AG09309 (cell line): ENCODE data around the gene SULT1A1.
"Not testable (repeated sequence)": the region's sequence is repeated elsewhere in the genome, so short reads cannot be mapped to it uniquely, and the experiment has no call there.

ENCODE experiments used
- DNase-seq: peaks from one replicate; pipeline ENCODE4 v3.0.0-alpha.2; 2010; ENCODE audit warnings: low read depth
- H3K4me3 ChIP-seq: 2 replicates; pipeline ENCODE4 v1.5.1; 2011; ENCODE audit warnings: mild to moderate bottlenecking, low read depth, low read length, moderate library complexity; ENCODE audit not compliant: control insufficient read depth
- TF ChIP-seq, protein P1 (sequence below): IDR thresholded peaks from 2 replicates; pipeline ENCODE4 v1.5.1; 2011; ENCODE audit warnings: mild to moderate bottlenecking, low read depth, low read length, inconsistent platforms; ENCODE audit not compliant: insufficient read depth, control insufficient read depth; ENCODE audit errors: missing control alignments

Gene SULT1A1

DNA sequence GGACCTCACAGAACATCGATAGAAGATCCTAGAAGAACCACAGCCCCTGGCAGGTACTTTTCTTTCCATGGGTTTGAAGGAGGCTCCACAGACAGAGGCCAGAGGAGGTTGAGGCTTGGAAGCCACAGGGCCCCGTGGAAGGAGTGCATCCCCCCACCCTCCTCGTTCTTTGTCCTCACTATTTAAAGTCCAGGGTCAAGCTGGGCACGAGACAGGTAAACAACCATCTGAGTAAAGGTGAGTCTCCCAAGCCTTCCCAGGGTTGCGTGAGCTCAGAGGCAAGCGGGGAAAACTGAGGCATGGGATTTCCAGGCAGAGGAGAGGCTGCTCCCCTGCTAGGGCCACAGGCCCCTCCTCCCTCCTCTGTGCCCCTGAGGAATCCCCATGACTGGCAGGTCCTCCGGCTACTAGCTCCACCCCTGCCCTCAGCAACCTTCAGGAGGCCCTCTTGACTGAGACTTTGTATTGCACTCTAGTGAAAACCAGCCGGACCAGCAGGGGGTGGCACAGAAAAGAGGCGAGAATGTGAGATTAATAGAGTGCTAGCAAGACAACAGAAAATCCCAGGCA, 12.1 kb downstream of the SULT1A1 start:
- DNase-seq: no peak
- no peak overlapping the region for H3K4me3 ChIP-seq
- TF ChIP-seq, protein P1, sequence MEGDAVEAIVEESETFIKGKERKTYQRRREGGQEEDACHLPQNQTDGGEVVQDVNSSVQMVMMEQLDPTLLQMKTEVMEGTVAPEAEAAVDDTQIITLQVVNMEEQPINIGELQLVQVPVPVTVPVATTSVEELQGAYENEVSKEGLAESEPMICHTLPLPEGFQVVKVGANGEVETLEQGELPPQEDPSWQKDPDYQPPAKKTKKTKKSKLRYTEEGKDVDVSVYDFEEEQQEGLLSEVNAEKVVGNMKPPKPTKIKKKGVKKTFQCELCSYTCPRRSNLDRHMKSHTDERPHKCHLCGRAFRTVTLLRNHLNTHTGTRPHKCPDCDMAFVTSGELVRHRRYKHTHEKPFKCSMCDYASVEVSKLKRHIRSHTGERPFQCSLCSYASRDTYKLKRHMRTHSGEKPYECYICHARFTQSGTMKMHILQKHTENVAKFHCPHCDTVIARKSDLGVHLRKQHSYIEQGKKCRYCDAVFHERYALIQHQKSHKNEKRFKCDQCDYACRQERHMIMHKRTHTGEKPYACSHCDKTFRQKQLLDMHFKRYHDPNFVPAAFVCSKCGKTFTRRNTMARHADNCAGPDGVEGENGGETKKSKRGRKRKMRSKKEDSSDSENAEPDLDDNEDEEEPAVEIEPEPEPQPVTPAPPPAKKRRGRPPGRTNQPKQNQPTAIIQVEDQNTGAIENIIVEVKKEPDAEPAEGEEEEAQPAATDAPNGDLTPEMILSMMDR: no peak

DNA sequence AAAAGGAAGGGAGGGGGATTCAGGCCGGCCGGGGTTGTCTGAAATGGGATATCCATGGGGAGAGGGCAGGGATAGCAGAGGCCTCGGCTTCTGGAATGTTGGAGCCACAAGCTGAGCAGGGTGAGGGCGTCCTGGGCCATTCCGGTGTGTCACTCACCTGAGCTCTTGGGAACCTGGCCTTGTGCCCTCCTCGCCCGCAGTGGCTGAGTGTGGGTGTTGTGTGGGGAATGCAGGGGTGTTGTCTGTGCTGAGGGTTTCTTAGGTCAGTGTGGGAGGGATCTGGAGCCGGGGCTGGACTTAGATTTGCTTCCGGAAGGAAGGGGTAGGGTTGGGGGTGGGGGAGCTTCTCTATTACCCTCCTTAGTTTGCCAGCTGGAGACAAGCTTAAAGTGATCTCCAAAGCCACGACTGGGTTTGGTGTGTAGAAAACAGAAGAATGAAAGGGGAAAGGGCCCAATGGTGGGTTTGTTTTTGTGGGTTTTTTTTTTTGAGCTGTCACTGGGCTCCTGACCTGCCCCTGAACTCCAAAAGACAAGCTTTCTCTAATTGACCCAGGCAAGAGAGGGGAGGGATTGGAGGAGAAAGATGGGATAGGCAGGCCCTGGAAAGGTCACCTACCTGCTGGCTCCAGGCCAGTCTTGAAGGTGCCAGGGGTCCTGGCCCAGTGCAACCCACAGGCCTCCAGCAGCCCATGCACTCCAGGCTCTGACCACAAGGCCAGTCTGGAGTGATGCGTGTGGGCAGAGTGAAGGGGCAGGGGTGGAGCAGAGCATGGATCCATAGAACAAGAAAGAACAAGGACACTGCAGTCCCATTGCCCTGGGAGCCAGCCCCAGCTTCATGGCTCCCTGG, 12.8 kb downstream of the SULT1A1 start, which contains the start of gene SULT1A2:
SULT1A2 (minus strand) TSS at position 211 of the 852 bp plus-strand sequence. CDS start 1,120 bp downstream, outside the sequence.
- TF ChIP-seq, protein P1: no peak
- H3K4me3 ChIP-seq: no peak within 1 kb of the TSS
- DNase-seq: no peak

DNA sequence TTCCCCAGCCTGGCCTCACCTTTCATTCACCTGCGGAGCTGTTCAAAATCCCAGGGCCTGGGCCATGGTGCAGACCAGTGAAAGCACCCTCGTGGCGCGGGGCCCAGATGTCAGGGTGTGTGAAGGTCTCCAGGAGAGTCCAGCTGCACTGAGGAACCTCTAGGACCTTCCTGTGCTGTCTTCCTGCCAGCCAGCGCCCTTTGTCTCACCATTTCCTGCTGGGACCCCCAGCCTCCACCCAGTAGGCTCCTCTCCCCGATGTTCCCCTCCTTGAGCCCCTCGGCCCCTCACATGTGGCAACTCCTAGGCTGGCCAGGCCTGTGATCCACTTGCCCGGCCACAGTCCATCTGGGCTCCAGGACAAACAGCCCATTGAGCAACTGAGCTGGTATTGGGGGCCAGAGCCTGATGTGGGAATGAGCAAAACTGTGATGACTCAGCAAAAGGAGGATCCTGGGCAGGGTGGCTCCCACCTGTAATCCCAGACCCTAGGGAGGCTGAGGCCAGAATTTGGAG, 13.7 kb downstream of the SULT1A1 start:
- TF ChIP-seq, protein P1: no peak
- no peak overlapping the region for H3K4me3 ChIP-seq
- DNase-seq: no peak

DNA sequence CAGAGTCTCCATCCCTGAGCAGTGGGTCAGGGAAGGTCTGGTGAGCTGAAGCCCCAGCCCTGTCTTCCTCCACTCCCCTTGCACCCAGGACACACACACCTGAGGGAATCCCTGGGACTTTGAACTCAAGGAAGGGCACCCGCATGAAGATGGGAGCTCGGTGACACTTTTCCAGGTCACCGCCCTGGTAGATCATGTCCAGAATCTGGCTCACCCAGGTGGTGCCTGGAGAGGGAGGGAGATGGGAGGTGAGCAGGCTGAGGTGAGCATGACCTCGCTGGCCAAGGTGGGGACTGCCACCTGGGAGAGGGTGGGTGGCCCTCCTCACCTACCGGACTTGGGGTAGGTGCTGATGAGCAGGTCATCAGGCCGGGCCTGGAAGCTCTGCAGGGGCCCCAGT, 14.4 kb downstream of the SULT1A1 start:
- H3K4me3 ChIP-seq, DNase-seq: not testable (repeated sequence)

DNA sequence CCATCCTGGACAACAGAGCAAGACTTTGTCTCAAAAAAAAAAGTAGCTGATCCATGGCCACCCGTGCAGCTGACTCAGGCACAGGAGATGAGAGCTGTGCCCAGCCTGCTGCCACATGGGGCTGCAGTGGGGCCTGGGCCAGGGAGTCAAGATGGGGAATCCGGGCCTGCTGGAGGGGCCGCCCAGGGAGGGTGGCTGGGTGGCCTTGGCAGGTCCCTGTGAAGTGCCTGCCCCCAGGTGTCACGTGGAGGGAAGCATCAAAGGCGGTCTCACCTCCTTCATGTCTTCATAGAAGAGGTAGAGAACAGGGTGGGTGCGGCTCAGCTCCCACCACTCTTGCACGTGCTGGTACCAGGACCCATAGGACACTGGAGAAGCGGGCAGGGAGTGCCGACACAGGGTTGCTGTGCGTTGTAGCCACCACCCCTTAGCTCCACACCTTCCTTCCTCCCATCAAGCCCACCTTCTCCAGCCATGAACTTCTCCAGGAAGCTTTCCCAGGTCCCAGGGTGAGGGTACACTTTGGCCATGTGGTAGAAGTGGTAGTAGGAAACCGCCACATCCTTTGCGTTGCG, 16.8 kb downstream of the SULT1A1 start:
- TF ChIP-seq, protein P1: no peak
- no peak for DNase-seq
- H3K4me3 ChIP-seq: no peak overlapping the region

DNA sequence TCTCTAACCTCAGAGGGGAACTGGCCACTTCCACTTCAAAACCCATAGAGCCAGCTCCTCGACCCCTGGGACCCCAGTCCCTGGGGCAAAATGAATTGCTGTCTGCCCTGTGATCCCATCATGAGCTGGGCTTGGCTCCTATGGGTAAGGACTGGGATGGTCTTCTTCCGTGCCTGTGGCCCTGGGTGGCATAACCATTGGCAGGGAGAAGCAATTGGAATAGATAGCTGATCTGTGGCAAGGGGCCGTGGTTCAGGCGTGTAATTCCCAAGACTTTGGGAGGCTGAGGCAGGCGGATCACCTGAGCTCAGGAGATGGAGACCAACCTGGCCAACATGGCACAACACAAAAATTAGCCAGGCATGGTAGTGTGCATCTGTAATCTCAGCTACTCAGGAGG, 17.3 kb downstream of the SULT1A1 start:
- no peak for DNase-seq
- TF ChIP-seq, protein P1: no peak
- H3K4me3 ChIP-seq: no peak overlapping the region

DNA sequence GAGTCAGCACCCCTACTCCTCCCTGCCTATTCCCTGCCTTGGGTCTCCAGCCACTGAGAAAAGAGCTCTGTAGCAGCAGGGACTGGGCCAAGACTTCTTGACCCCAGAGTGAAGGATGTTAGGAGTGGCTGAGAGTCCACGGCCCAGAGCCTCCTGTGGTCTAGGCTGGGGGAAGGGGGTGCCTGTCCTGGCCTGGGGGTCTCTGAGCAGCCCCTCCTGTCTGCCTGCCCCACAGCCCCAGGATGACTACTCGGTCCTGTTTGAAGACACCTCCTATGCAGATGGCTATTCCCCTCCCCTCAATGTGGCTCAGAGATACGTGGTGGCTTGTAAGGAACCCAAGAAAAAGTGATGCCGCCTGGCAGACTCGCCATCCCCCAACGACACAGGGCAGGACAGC, 18.5 kb downstream of the SULT1A1 start:
- no peak for DNase-seq
- TF ChIP-seq, protein P1: no peak

More for the DNA sequence above, 18.5 kb downstream of the SULT1A1 start:
- H3K4me3 ChIP-seq: no peak overlapping the region
